Lung (tissue), 12 donors: ENCODE results near the gene INSC. TPM values are rescaled to one million over a fixed set of nuclear protein-coding genes. Genes with fewer than 3 reads are reported as not detected.

Experiments
- ATAC-seq: fragments of 200-7000 bp; cut with Tn5 transposase; one replicate; pipeline ENCODE4 v1.9.1; 2020; ENCODE audit warnings: moderate number of reproducible peaks; ENCODE audit not compliant: insufficient read depth, low FRiP score
- DNase-seq, 3 donors: peaks; one replicate each; pipeline ENCODE4 v3.0.0-alpha.2; 2013 to 2017
- H3K27ac ChIP-seq, 2 donors: one replicate each; pipeline ENCODE4 v1.5.1; 2013; ENCODE audit warnings: mild to moderate bottlenecking in 2 of 2, moderate library complexity in 2 of 2, control low read depth in 1 of 2, inconsistent platforms in 1 of 2, low read depth in 1 of 2, low read length in 1 of 2
- H3K27me3 ChIP-seq, 3 donors: one replicate each; pipeline ENCODE4 v1.5.1; 2013; ENCODE audit warnings: low read length in 2 of 3; ENCODE audit not compliant: control insufficient read depth in 3 of 3, insufficient read depth in 3 of 3
- H3K36me3 ChIP-seq, 4 donors: one replicate each; pipeline ENCODE4 v1.5.1; 2013; ENCODE audit warnings: low read length in 4 of 4, mild to moderate bottlenecking in 1 of 4, moderate library complexity in 1 of 4; ENCODE audit not compliant: control insufficient read depth in 4 of 4, insufficient read depth in 4 of 4
- H3K4me1 ChIP-seq, 5 donors: one replicate each; pipeline ENCODE4 v1.5.1; 2013; ENCODE audit warnings: low read length in 5 of 5, mild to moderate bottlenecking in 2 of 5, moderate library complexity in 1 of 5; ENCODE audit not compliant: control insufficient read depth in 5 of 5, insufficient read depth in 5 of 5
- H3K4me3 ChIP-seq: one replicate; pipeline ENCODE4 v1.5.1; 2013; ENCODE audit warnings: mild to moderate bottlenecking, control low read depth, moderate library complexity
- H3K9ac ChIP-seq, 2 donors: one replicate each; pipeline ENCODE4 v1.5.1; 2013; ENCODE audit warnings: low read length in 2 of 2, control low read depth in 1 of 2; ENCODE audit not compliant: insufficient read depth in 1 of 2
- H3K9me3 ChIP-seq, 4 donors: one replicate each; pipeline ENCODE4 v1.5.1; 2013; ENCODE audit warnings: low read length in 3 of 4, mild to moderate bottlenecking in 1 of 4, moderate library complexity in 1 of 4; ENCODE audit not compliant: control insufficient read depth in 4 of 4, insufficient read depth in 3 of 4
- CTCF ChIP-seq: IDR thresholded peaks from 2 replicates; pipeline ENCODE4 v1.5.1; 2012; ENCODE audit warnings: mild to moderate bottlenecking; ENCODE audit errors: control extremely low read depth, extremely low read depth
- WGBS, 2 donors: extraction: QIAGEN DNeasy Blood & Tissue Kit; methylation state at CpG; one replicate each; pipeline ENCODE4 v1.1.7; 2013; 5-methylcytosine and 5-hydroxymethylcytosine counted together
- polyA plus RNA-seq, 2 donors: library from polyadenylated mRNA; stranded (reverse); fragments of 200-250 nt; gene quantifications; one replicate each; pipeline ENCODE4 v1.2.1, GENCODE V29; 2013
- total RNA-seq, 2 donors: library from RNA; depleted of rRNA in 1 of 2; stranded (reverse); fragments of >200 nt in 1 of 2; gene quantifications; one replicate each; pipeline ENCODE4 v1.2.1, GENCODE V29; 2014 to 2021
- donor health status: control.
- donor health status: control.
- donor health status: Bipolar disorder and iron deficiency.
- donor health status: healthy.
- donor health status: DM: yes; HTN: yes; CAD: no.

INSC gene
- total and polyA plus RNA-seq, 4 donors = 0.49 to 0.91 (median 0.73) TPM

DNA sequence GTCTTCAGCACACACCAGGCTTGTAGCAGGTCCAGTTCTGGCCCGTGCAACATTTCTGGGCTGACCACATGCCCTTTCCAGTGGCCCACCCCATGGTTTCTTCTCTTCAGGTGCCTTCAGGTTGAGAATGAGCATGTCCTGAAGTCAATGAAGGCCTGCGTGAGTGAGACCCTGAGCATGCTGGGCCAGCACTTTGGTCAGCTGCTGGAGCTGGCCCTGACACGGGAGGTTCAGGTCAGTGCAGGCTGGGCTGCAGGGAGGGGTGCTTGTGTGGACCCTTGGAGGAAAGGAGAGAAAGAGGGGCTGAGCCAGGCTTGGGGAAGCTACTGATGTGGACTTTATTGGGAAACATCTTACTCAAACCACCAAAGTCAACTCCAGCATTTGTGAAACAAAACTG, 63.5 kb downstream of the INSC start:
- H3K27ac ChIP-seq = no peak overlapping the region
- no peak for TF ChIP-seq CTCF
- peaks cover 0 to 5% (median 0%) of the 10 kb centered on the region in 5 donors for H3K4me1 ChIP-seq
- no peak overlapping the region for H3K9ac ChIP-seq
- DNase-seq (no peak), ATAC-seq (no peak)
- peaks cover 0 to 1% (median 0%) of the 10 kb centered on the region in 4 donors for H3K36me3 ChIP-seq
- H3K4me3 ChIP-seq = no peak overlapping the region
- H3K27me3 ChIP-seq = no peaks in the 10 kb centered on the region
- peaks cover 0 to 3% (median 0%) of the 10 kb centered on the region in 4 donors for H3K9me3 ChIP-seq
- 87% methylated on average over 3 of the region's 3 CpGs for WGBS, 2 donors

GRCh38 chr11:15179167-15179566, 64.4 kb downstream of the INSC start:
- Histone ChIP-seq H3K4me3 (no peak overlapping the region), H3K9me3 (peaks cover 0 to 3% (median 0%) of the 10 kb centered on the region in 4 donors), H3K9ac (no peak overlapping the region), H3K27ac (no peak overlapping the region), H3K36me3 (peaks cover 0 to 1% (median 0%) of the 10 kb centered on the region in 4 donors), H3K4me1 (peaks cover 0 to 5% (median 0%) of the 10 kb centered on the region in 5 donors), H3K27me3 (no peaks in the 10 kb centered on the region)
- no peak for TF ChIP-seq CTCF
- 72% methylated on average over 2 of the region's 2 CpGs for WGBS, 2 donors
- ATAC-seq (no peak), DNase-seq (no peak)

- no peak for DNase-seq
- no peak for TF ChIP-seq CTCF
- 67 to 68% methylated on average over 4 of the region's 4 CpGs for WGBS, 2 donors
- no peak for ATAC-seq
- H3K9me3 ChIP-seq = peaks cover 0 to 3% (median 0%) of the 10 kb centered on the region in 4 donors
- H3K36me3 ChIP-seq = peaks cover 0 to 1% (median 0%) of the 10 kb centered on the region in 4 donors
- H3K4me3 ChIP-seq = no peak overlapping the region
- H3K27ac ChIP-seq = no peak overlapping the region
- H3K4me1 ChIP-seq = peaks cover 0 to 5% (median 0%) of the 10 kb centered on the region in 5 donors
- no peak overlapping the region for H3K9ac ChIP-seq
- H3K27me3 ChIP-seq = no peaks in the 10 kb centered on the region
These were observed 65.6 kb downstream of the INSC start for GRCh38 chr11:15180212-15180792.

GRCh38 chr11:15182372-15182771, 67.6 kb downstream of the INSC start:
- no peak overlapping the region for H3K27ac ChIP-seq
- H3K9ac ChIP-seq = no peak overlapping the region
- TF ChIP-seq CTCF = no peak
- peaks cover 0 to 5% (median 0%) of the 10 kb centered on the region in 5 donors for H3K4me1 ChIP-seq
- WGBS, 2 donors = 86 to 97% methylated on average over 1 of the region's 1 CpG
- ATAC-seq (no peak), DNase-seq (no peak)
- H3K27me3 ChIP-seq = no peaks in the 10 kb centered on the region
- H3K4me3 ChIP-seq = no peak overlapping the region
- peaks cover 0 to 1% (median 0%) of the 10 kb centered on the region in 4 donors for H3K36me3 ChIP-seq
- H3K9me3 ChIP-seq = no peaks in the 10 kb centered on the region
